ENCODE results near the gene MAGI1.

The MAGI1 gene

GRCh38 chr3:66012711-66013110, 26.0 kb downstream of the MAGI1 start:
- DNase-seq (ENCODE audit: low spot score) = no peak

- no peak for DNase-seq (ENCODE audit: low spot score)
Measured at GRCh38 chr3:66010739-66011655, 27.7 kb downstream of the MAGI1 start.

- no peak for DNase-seq (ENCODE audit: low spot score)
Measured at GRCh38 chr3:66010348-66010738, 28.4 kb downstream of the MAGI1 start.

GRCh38 chr3:66004244-66004643, 34.5 kb downstream of the MAGI1 start:
- no peak for DNase-seq (ENCODE audit: low spot score)

GRCh38 chr3:66001626-66002025, 37.1 kb downstream of the MAGI1 start:
- DNase-seq (ENCODE audit: low spot score) = no peak

GRCh38 chr3:66000506-66000905, 38.2 kb downstream of the MAGI1 start:
- DNase-seq (ENCODE audit: low spot score) = no peak

GRCh38 chr3:65999606-66000005, 39.1 kb downstream of the MAGI1 start:
- no peak for DNase-seq (ENCODE audit: low spot score)

- DNase-seq (ENCODE audit: low spot score) = no peak
Measured at GRCh38 chr3:65996589-65996988, 42.1 kb downstream of the MAGI1 start.

- no peak for DNase-seq (ENCODE audit: low spot score)
Measured at GRCh38 chr3:65995515-65995914, 43.2 kb downstream of the MAGI1 start.

GRCh38 chr3:65995030-65995429, 43.7 kb downstream of the MAGI1 start:
- DNase-seq (ENCODE audit: low spot score) = no peak

- DNase-seq (ENCODE audit: low spot score) = no peak
Measured at GRCh38 chr3:65993134-65993900, 45.4 kb downstream of the MAGI1 start.

GRCh38 chr3:65992106-65992505, 46.6 kb downstream of the MAGI1 start:
- peak; percentile 14 for DNase-seq (ENCODE audit: low spot score)

GRCh38 chr3:65988411-65989180, 50.1 kb downstream of the MAGI1 start:
- DNase-seq (ENCODE audit: low spot score) = no peak

- no peak for DNase-seq (ENCODE audit: low spot score)
Measured at GRCh38 chr3:65986285-65986684, 52.4 kb downstream of the MAGI1 start.

- no peak for DNase-seq (ENCODE audit: low spot score)
Measured at GRCh38 chr3:65984975-65985374, 53.7 kb downstream of the MAGI1 start.

- no peak for DNase-seq (ENCODE audit: low spot score)
Measured at GRCh38 chr3:65983100-65983499, 55.6 kb downstream of the MAGI1 start.

GRCh38 chr3:65979731-65980130, 59.0 kb downstream of the MAGI1 start:
- no peak for DNase-seq (ENCODE audit: low spot score)

- DNase-seq (ENCODE audit: low spot score) = no peak
Measured at GRCh38 chr3:65979162-65979561, 59.6 kb downstream of the MAGI1 start.

- no peak for DNase-seq (ENCODE audit: low spot score)
Measured at GRCh38 chr3:65978116-65978515, 60.6 kb downstream of the MAGI1 start.

GRCh38 chr3:65975032-65975431, 63.7 kb downstream of the MAGI1 start:
- no peak for DNase-seq (ENCODE audit: low spot score)

GRCh38 chr3:65974509-65974908, 64.2 kb downstream of the MAGI1 start:
- no peak for DNase-seq (ENCODE audit: low spot score)

- DNase-seq (ENCODE audit: low spot score) = no peak
Measured at GRCh38 chr3:65972765-65973164, 66.0 kb downstream of the MAGI1 start.
